GM19463 (cell line): ENCODE measurements around the gene TNS1.

Source experiments
- ATAC-seq: cut with Tn5 transposase; IDR thresholded peaks from one replicate; pipeline ENCODE4 v1.9.1; 2021; ENCODE audit warnings: mild to moderate bottlenecking, moderate library complexity; ENCODE audit not compliant: unreplicated experiment

TNS1 gene

GRCh38 chr2:217755027-217755745 is 247.6 kb downstream of the TNS1 start:
- ATAC-seq = no peak

GRCh38 chr2:217753460-217754200 is 249.2 kb downstream of the TNS1 start:
- no peak for ATAC-seq

GRCh38 chr2:217752714-217753459 is 249.9 kb downstream of the TNS1 start:
- ATAC-seq = no peak

GRCh38 chr2:217751952-217752351 is 250.8 kb downstream of the TNS1 start:
- ATAC-seq = no peak

GRCh38 chr2:217751192-217751591 is 251.6 kb downstream of the TNS1 start:
- no peak for ATAC-seq
